ENCODE measurements around the gene PLXDC2.

Gene PLXDC2

GRCh38 chr10:20271490-20271889 lies 455.3 kb downstream of the PLXDC2 start:
- no peak for DNase-seq (ENCODE audit: low read depth in 2 of 2)

GRCh38 chr10:20272608-20273007 lies 456.4 kb downstream of the PLXDC2 start:
- no peak for DNase-seq (ENCODE audit: low read depth in 2 of 2)

GRCh38 chr10:20274571-20274970 lies 458.3 kb downstream of the PLXDC2 start:
- no peak for DNase-seq (ENCODE audit: low read depth in 2 of 2)

GRCh38 chr10:20276127-20276979 lies 460.1 kb downstream of the PLXDC2 start:
- DNase-seq (ENCODE audit: low read depth in 2 of 2), result no peak

- DNase-seq (ENCODE audit: low read depth in 2 of 2), result no peak
Observed at GRCh38 chr10:20277820-20278219, 461.6 kb downstream of the PLXDC2 start.

- no peak for DNase-seq (ENCODE audit: low read depth in 2 of 2)
Observed at GRCh38 chr10:20281579-20281978, 465.3 kb downstream of the PLXDC2 start.

- DNase-seq (ENCODE audit: low read depth in 2 of 2), result no peak
Observed at GRCh38 chr10:20287586-20287985, 471.4 kb downstream of the PLXDC2 start.

GRCh38 chr10:20288060-20288459 lies 471.8 kb downstream of the PLXDC2 start:
- DNase-seq (ENCODE audit: low read depth in 2 of 2), result no peak

- DNase-seq (ENCODE audit: low read depth in 2 of 2), result no peak
Observed at GRCh38 chr10:20289070-20289828, 473.0 kb downstream of the PLXDC2 start.

GRCh38 chr10:20298417-20298816 lies 482.2 kb downstream of the PLXDC2 start:
- no peak for DNase-seq (ENCODE audit: low read depth in 2 of 2)

- no peak for DNase-seq (ENCODE audit: low read depth in 2 of 2)
Observed at GRCh38 chr10:20299034-20299736, 483.0 kb downstream of the PLXDC2 start.

GRCh38 chr10:20300735-20301134 lies 484.5 kb downstream of the PLXDC2 start:
- no peak for DNase-seq (ENCODE audit: low read depth in 2 of 2)

GRCh38 chr10:20302033-20302432 lies 485.8 kb downstream of the PLXDC2 start:
- no peak for DNase-seq (ENCODE audit: low read depth in 2 of 2)

- DNase-seq (ENCODE audit: low read depth in 2 of 2), result no peak
Observed at GRCh38 chr10:20303453-20304152, 487.4 kb downstream of the PLXDC2 start.

GRCh38 chr10:20313665-20314064 lies 497.4 kb downstream of the PLXDC2 start:
- DNase-seq (ENCODE audit: low read depth in 2 of 2), result no peak

GRCh38 chr10:20314431-20314830 lies 498.2 kb downstream of the PLXDC2 start:
- DNase-seq (ENCODE audit: low read depth in 2 of 2), result no peak

GRCh38 chr10:20327954-20328353 lies 511.7 kb downstream of the PLXDC2 start:
- no peak for DNase-seq (ENCODE audit: low read depth in 2 of 2)

GRCh38 chr10:20330246-20330645 lies 514.0 kb downstream of the PLXDC2 start:
- DNase-seq (ENCODE audit: low read depth in 2 of 2), result no peak

- DNase-seq (ENCODE audit: low read depth in 2 of 2), result no peak
Observed at GRCh38 chr10:20334559-20334958, 518.3 kb downstream of the PLXDC2 start.

All from stimulated activated CD8-positive, alpha-beta memory T cell treated with anti-CD3 and anti-CD28 coated beads, Interleukin-2, amount 100 ng/mL, for 48 hours (primary cell).